HG03175 (cell line): ENCODE results near the gene TEX52.

Experiments
- ATAC-seq: cut with Tn5 transposase; IDR thresholded peaks from one replicate; pipeline ENCODE4 v1.9.1; 2021; ENCODE audit warnings: mild to moderate bottlenecking, moderate library complexity; ENCODE audit not compliant: unreplicated experiment

The TEX52 gene

DNA sequence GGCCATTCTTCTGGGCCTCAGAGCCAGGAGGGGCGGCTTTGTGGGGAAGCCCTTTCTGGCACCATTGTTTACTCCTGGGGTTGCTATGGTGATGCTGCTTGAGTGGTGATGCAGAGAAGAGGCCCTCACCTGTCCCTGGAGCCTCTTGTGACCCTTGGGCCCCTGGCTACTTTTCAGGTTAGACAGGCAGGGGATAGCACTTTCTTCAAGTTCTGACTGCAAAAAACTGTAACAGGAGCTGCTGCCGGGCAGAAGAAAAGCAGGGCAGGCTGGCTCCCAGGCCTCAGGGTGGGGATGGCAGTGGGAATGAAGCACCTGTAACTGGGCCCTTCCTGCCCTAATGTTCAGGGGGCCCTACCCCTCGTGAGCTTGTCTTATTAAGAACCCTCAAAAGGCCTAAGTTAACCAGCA is at the start of gene TEX52:
TSS of gene TEX52 (minus strand) at position 19 of the 411 bp plus-strand sequence. CDS start at position 6, 13 bp downstream.
- ATAC-seq = no peak

DNA sequence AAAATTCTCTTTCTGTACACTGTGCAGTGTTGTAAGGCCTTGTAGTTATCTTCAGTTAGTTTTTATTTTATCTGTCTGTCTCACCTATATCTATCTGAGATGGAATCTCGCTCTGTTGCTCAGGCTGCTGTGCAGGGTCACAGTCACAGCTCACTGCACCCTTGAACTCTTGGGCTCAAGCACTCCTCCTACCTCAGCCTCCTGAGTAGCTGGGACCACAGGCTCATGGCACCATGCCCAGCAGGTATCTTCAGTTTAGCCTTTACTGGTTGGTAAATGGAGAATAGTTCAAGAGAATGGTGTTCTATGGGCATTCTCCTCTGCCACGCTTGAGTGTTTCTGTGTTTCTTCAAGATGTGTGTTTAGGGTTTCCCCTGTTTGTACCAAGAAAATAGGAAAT is 47.4 kb upstream of the TEX52 start:
- no peak for ATAC-seq

- no peak for ATAC-seq
Measured at GRCh38 chr12:2902272-2902880, 45.5 kb upstream of the TEX52 start.

DNA sequence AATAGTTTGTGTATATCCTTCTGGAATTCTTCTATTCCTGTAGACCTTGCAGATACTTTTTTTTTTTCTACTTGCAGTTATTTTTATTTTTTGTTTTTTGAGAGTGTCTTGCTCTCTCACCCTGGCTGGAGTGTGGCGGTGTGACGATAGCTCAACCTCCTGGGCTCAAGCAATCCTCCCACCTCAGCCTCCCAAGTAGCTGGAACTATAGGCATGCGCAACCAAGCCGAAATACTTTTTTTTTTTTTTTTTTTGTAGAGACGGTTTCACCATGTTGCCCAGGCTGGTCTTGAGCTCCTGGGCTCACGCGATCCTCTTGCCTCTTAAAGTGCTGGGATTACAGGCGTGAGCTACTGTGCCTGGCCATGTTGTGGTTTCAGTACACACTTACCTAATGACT is 43.8 kb upstream of the TEX52 start:
- no peak for ATAC-seq

- no peak for ATAC-seq
Measured at GRCh38 chr12:2897418-2897817, 40.6 kb upstream of the TEX52 start.

DNA sequence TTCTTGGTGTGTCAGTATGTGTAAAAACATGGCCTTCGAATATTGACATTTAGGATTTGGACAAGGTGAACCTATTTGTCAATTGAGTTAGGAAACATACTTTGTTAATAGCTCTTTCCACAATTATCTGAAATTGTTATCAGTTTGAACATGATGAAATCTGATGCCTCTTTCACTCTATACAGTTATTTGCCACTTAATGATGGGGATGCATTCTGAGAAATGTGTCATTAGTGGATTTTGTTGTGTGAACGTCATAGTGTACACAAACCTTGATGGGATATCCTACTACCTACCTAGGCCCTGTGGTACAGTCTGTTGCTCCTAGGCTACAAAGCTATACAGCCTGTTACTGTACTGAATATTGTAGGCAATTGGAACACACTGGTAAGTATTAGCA is 38.7 kb upstream of the TEX52 start:
- ATAC-seq = no peak

DNA sequence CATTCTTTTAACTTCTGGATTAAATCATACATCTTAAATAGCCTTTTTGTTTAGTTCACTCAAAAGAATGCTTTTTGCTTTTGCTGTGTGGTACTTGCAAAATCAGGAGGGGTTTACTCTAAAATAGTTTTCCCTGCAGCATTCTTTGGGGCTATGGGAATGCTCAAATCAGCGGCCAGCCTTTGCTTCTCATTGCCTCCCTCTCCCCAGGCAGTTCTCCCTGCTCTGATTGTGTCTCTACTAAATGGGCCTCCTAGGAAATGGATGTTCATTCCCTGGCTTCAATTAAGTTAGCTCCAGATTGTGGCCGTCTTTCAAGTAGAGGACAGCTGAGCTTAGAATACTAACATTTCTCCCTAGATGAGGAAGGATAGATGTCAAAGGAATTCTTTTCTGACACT is 38.2 kb upstream of the TEX52 start:
- no peak for ATAC-seq

DNA sequence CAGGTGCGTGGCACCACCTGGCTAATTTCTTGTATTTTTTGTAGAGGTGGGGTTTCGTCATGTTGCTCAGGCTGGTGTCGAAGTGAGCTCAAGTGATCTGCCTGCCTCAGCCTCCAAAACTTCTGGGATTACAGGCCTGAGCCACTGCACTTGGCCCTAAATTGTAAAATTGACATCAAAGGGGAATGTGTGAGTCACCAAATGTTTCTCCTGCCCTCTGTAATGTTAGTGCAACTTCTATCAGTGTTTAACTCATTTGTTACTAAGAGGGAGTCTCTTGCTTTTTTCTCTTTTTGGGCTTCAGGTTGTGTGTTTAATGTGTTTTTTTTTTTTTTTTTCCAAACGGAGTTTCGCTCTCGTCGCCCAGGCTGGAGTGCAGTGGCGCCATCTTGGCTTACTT is 36.2 kb upstream of the TEX52 start:
- ATAC-seq = no peak

DNA sequence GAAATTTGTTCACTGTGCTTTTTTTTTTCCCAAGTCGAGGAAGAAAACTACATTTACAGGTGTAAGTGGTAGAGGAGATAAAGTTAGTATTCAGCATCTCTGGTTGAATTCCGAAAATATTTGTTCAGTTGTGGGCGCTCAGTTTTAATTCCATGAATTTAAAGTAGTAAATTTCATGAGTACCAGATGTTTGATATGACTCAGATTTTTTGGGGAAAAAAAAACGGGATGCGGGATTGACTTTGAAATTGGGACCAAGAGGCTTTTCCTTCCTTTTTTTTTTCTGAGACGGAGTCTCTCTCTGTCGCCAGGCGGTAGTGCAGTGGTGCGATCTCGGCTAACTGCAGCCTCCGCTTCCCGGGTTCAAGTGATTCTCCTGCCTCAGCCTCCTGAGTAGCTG is 35.4 kb upstream of the TEX52 start:
- ATAC-seq = no peak

- ATAC-seq = peak; percentile 18
Measured at GRCh38 chr12:2891240-2892053, 34.6 kb upstream of the TEX52 start.

DNA sequence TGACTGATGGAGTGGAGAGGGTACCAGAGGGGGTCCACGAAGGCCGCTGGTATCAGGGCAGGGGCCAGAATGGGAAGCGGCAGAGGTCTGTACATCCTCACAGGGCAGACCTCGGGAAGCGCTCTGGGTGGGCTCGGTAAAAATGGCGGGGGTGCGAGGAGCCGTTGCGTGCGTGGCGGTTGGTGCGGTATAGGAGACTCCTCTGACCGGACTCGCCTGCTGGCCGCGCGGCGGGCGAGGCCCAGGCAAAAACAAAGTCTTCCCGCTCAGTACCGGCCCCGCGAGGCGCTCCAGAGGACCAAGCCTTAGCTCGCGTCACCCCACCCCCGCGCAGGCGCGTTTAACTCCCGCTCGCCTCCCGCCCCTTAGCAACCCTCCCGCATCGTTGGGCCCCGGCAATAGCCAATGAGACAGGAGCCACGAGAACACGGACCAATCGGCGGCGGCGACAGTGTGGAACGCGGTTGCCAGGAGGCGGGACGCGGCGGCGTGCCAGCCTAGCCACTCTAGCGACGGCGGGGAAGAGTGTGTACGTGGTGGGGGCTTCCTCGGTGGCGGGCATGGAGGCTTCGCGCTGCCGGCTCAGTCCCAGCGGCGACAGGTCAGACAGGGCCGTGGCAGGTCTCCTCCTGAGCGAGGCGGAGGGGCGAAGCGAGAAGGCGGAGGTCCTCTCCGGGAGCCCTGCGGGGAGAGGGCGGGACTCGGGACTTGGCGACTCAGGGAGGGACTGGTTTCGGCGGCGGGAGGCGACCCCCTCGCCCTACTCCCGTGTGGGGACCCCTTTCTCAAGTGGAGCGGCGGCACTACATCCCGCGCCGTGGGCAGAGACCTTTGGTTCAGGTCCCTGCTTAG is 33.8 kb upstream of the TEX52 start, which contains the start of gene TULP3:
TSS of gene TULP3 (plus strand) at position 504 of the 852 bp plus-strand sequence. CDS start at position 561, 57 bp downstream.
- peak; percentile 97 for ATAC-seq

- no peak for ATAC-seq
Measured at GRCh38 chr12:2890001-2890387, 33.2 kb upstream of the TEX52 start.

GRCh38 chr12:2886768-2887450 is 30.1 kb upstream of the TEX52 start:
- ATAC-seq = no peak

GRCh38 chr12:2884810-2885209 is 28.0 kb upstream of the TEX52 start:
- ATAC-seq = no peak

GRCh38 chr12:2879853-2880252 is 23.0 kb upstream of the TEX52 start:
- ATAC-seq = no peak

DNA sequence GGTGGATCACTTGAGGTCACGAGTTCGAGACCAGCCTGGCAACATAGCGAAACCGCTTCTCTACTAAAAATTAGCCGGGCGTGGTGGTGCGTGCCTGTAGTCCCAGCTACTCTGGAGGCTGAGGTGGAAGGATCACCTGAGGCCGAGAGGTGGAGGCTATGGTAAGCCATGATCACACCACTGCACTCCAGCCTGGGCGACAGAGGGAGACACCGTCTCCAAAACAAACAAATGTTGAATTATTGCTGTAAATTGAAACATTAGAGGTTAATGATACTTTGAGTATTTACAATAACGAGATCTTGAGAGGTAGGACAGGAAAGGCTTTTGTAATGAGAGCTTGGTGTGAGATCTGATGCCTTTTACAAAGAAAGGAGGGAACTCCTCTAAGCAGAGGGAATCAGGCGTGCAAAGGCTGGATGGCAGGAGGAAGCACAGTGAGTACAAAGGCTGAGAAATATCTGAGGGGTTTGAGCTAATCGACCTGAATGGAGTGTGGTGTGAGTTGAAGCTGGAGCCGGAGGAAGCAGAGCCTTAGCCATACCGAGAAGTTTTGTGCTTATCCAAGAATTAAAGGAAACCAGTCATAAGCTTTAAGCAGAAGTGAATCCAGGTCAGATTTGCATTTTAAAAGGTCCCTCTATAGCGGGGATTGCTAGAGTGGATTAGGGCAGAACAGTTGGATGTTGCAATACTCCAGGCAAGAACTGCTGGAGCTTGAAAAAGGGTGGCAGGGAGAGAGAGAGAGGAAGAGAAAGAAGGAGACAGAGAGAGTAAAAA is 21.3 kb upstream of the TEX52 start:
- no peak for ATAC-seq

- ATAC-seq = peak; percentile 74
Measured at GRCh38 chr12:2877047-2877952, 20.5 kb upstream of the TEX52 start, which contains the start of the genes FOXM1 and RHNO1. Gene FOXM1 (minus strand): TSS chr12:2877174. CDS start chr12:2874478, 2,696 bp downstream. Gene RHNO1 (plus strand): TSS chr12:2877223. CDS start chr12:2885367, 8,144 bp downstream.

- ATAC-seq = peak; percentile 40
Measured at GRCh38 chr12:2876431-2877046, 19.7 kb upstream of the TEX52 start.
